DND-41 (cell line): Measurements from ENCODE around the gene PEX5L.
"Not testable (repeated sequence)": the region's sequence is repeated elsewhere in the genome, so short reads cannot be mapped to it uniquely, and the experiment has no call there.

Source experiments
- ATAC-seq: fragments of 200-7000 bp; cut with Tn5 transposase; 3 replicates; pipeline ENCODE4 v1.9.1; 2021; ENCODE audit warnings: low read depth; ENCODE audit not compliant: insufficient read depth
- DNase-seq: peaks from one replicate; pipeline ENCODE4 v3.0.0-alpha.2; 2020
- H2AFZ ChIP-seq: 2 replicates; pipeline ENCODE4 v1.6.0; 2012; ENCODE audit warnings: low read depth, low read length
- H3K27ac ChIP-seq: 2 replicates; pipeline ENCODE4 v1.5.1; 2012; ENCODE audit warnings: low read length, inconsistent platforms
- H3K27me3 ChIP-seq: fragments of 200-600 bp; sonication (generic); 2 replicates; pipeline ENCODE4 v1.6.0; 2012; ENCODE audit warnings: low read length, mild to moderate bottlenecking, inconsistent platforms; ENCODE audit not compliant: insufficient read depth, poor library complexity
- H3K36me3 ChIP-seq: 2 replicates; pipeline ENCODE4 v1.5.1; 2012; ENCODE audit warnings: low read length, inconsistent platforms; ENCODE audit not compliant: insufficient read depth
- H3K4me1 ChIP-seq: 2 replicates; pipeline ENCODE4 v1.5.1; 2012; ENCODE audit warnings: mild to moderate bottlenecking, low read length; ENCODE audit not compliant: insufficient read depth
- H3K4me2 ChIP-seq: 2 replicates; pipeline ENCODE4 v1.6.0; 2012; ENCODE audit warnings: mild to moderate bottlenecking, moderate library complexity, low read length, inconsistent platforms; ENCODE audit not compliant: insufficient read depth
- H3K4me3 ChIP-seq, 2 experiments: fragments of 200-600 bp in 1 of 2; shearing (Covaris generic) in 1 of 2; 2 replicates each; pipeline ENCODE4 v1.5.1; 2012 to 2016; ENCODE audit warnings: inconsistent platforms in 2 of 2, low read length in 2 of 2, mild to moderate bottlenecking in 2 of 2, low read depth in 1 of 2, moderate library complexity in 1 of 2
- H3K79me2 ChIP-seq: 2 replicates; pipeline ENCODE4 v1.6.0; 2012; ENCODE audit warnings: low read length, inconsistent platforms; ENCODE audit not compliant: insufficient read depth
- H3K9ac ChIP-seq: 2 replicates; pipeline ENCODE4 v1.6.0; 2012; ENCODE audit warnings: low read depth, mild to moderate bottlenecking, inconsistent platforms, low read length, moderate library complexity
- H3K9me3 ChIP-seq: 2 replicates; pipeline ENCODE4 v1.5.1; 2012; ENCODE audit warnings: low read length, moderate library complexity, mild to moderate bottlenecking, inconsistent platforms; ENCODE audit not compliant: insufficient read depth, severe bottlenecking
- H4K20me1 ChIP-seq: 2 replicates; pipeline ENCODE4 v1.6.0; 2012; ENCODE audit warnings: low read length; ENCODE audit not compliant: insufficient read depth
- EZH2 ChIP-seq: IDR thresholded peaks from 3 replicates; pipeline ENCODE4 v1.6.1; 2012; ENCODE audit warnings: borderline replicate concordance, low read depth, mild to moderate bottlenecking, moderate library complexity, low read length, inconsistent platforms; ENCODE audit not compliant: severe bottlenecking
- TF ChIP-seq, protein P1 (sequence below): IDR thresholded peaks from 2 replicates; pipeline ENCODE4 v1.5.1; 2012; ENCODE audit warnings: borderline replicate concordance, low read length, moderate library complexity, mild to moderate bottlenecking; ENCODE audit not compliant: poor library complexity, severe bottlenecking; ENCODE audit errors: extremely low read depth

The PEX5L gene

DNA sequence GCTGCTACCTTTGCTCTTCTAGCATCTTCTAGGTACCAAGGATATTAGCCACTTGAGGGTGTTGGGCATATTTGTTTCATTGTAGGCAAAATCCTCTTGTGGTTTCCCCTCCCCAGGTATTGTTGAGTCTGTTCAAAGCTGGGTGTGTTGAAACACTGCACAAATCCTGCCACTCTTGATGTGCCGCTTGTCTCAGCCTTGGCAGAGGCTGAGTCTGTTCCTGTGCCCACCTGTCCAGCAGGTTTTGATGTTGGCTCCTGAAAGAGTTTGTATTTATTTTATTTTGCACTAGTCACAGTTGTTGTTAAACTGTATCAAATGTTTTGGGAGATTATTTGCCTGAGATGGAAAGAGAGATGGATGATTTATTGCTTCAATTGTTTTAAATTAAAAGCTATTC, 247.7 kb downstream of the PEX5L start:
- ATAC-seq, result no peak
- H3K9me3 ChIP-seq, result no peaks in the 10 kb centered on the region

DNA sequence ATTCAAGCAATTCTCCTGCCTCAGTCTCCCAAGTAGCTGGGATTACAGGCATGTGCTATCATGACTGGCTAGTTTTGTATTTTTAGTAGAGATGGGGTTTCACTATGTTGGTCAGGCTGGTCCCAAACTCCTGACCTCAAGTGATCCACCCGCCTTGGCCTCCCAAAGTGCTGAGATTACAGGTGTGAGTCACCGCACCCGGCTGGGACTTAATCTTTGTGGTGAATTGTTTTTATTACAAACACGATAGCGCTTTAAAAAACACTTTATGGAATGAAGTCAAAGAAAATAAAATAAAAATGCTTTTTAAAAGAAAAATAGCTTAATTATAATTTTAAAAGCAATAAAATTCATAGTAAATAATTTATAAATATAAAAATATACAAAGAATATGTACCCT, 253.9 kb downstream of the PEX5L start:
- not testable (repeated sequence) for H2AFZ ChIP-seq, H3K27me3 ChIP-seq, ATAC-seq, H3K79me2 ChIP-seq, H3K9me3 ChIP-seq, H4K20me1 ChIP-seq, H3K4me1 ChIP-seq, H3K27ac ChIP-seq, DNase-seq, H3K4me2 ChIP-seq, H3K9ac ChIP-seq, H3K4me3 ChIP-seq
- peaks cover 62% of the 10 kb centered on the region for H3K36me3 ChIP-seq

More for the DNA sequence above, 247.7 kb downstream of the PEX5L start:
- H2AFZ ChIP-seq, result no peak overlapping the region
- H3K4me2 ChIP-seq, result no peak overlapping the region
- H3K9ac ChIP-seq, result no peak overlapping the region
- no peaks in the 10 kb centered on the region for H3K27me3 ChIP-seq
- H3K4me3 ChIP-seq, result no peak overlapping the region
- H3K79me2 ChIP-seq, result no peaks in the 10 kb centered on the region
- no peak for TF ChIP-seq EZH2
- TF ChIP-seq, protein P1, sequence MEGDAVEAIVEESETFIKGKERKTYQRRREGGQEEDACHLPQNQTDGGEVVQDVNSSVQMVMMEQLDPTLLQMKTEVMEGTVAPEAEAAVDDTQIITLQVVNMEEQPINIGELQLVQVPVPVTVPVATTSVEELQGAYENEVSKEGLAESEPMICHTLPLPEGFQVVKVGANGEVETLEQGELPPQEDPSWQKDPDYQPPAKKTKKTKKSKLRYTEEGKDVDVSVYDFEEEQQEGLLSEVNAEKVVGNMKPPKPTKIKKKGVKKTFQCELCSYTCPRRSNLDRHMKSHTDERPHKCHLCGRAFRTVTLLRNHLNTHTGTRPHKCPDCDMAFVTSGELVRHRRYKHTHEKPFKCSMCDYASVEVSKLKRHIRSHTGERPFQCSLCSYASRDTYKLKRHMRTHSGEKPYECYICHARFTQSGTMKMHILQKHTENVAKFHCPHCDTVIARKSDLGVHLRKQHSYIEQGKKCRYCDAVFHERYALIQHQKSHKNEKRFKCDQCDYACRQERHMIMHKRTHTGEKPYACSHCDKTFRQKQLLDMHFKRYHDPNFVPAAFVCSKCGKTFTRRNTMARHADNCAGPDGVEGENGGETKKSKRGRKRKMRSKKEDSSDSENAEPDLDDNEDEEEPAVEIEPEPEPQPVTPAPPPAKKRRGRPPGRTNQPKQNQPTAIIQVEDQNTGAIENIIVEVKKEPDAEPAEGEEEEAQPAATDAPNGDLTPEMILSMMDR, result no peak
- no peak for DNase-seq
- H3K36me3 ChIP-seq, result peaks cover 18% of the 10 kb centered on the region; the same call in 1 of the 2 replicates
- H4K20me1 ChIP-seq, result no peaks in the 10 kb centered on the region
- no peaks in the 10 kb centered on the region for H3K4me1 ChIP-seq
- no peak overlapping the region for H3K27ac ChIP-seq

DNA sequence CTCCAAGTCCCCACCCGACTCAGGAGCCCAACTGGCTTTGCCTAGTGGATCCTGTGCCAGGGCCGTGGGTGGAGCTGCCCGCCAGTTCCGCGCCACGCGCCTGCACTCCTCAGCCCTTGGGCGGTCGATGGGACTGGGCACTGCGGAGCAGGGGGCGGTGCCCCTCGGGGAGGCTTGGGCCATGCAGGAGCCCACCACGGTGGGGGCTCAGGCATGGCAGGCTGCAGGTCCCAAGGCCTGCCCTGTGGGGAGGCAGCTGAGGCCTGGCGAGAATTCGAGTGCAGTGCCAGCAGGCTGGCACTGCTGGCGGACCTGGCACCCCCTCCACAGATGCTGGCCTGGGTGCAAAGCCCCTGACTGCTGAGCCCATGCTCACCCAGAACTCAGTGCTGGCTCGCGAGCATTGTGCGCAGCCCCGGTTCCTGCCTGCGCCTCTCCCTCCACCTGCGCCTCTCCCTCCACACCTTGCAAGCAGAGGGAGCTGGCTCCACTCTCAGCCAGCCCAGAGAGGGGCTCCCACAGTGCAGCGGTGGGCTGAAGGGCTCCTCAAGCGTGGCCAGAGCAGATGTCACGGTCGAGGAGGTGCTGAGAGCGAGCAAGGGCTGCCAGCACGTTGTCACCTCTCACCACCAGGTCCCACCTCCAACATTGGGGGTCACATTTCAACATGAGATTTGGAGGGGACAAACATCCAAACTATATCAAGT, 261.2 kb downstream of the PEX5L start:
- H3K36me3 ChIP-seq, result peaks cover 74% of the 10 kb centered on the region
- H3K9ac ChIP-seq, result no peak overlapping the region
- no peaks in the 10 kb centered on the region for H3K4me1 ChIP-seq
- no peak for ATAC-seq
- H3K4me3 ChIP-seq, result no peak overlapping the region
- H3K79me2 ChIP-seq, result no peaks in the 10 kb centered on the region
- no peak for DNase-seq
- no peak overlapping the region for H3K4me2 ChIP-seq
- no peaks in the 10 kb centered on the region for H4K20me1 ChIP-seq
- H2AFZ ChIP-seq, result no peak overlapping the region
- peaks cover 3% of the 10 kb centered on the region for H3K9me3 ChIP-seq
- H3K27me3 ChIP-seq, result no peaks in the 10 kb centered on the region
- no peak overlapping the region for H3K27ac ChIP-seq
- TF ChIP-seq, protein P1, result no peak
- TF ChIP-seq EZH2, result no peak

DNA sequence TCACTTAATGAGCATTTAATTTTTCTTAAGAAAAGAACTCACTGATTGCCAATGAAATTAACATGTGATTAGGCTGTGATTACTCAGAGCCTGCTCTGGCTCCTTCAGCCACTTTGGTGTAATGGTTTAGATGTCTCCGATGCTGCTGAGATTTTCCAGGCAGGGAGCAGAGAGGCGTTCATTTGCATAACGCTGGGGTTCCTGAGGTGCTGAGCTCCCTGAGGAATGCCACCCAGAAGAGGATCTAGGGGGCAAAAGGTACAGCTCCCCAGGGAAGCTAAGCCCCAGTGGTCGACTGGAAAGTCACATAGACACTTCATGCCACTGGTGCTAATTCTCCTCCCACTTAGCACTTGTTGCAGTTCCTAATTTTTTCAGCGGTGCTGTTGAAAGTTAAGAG, 264.4 kb downstream of the PEX5L start:
- no peak overlapping the region for H3K27ac ChIP-seq
- no peak for DNase-seq
- H3K4me2 ChIP-seq, result no peak overlapping the region
- no peaks in the 10 kb centered on the region for H4K20me1 ChIP-seq
- ATAC-seq, result no peak
- H3K9ac ChIP-seq, result no peak overlapping the region
- H3K9me3 ChIP-seq, result no peaks in the 10 kb centered on the region
- no peak for TF ChIP-seq EZH2
- TF ChIP-seq, protein P1, result no peak
- H3K79me2 ChIP-seq, result no peaks in the 10 kb centered on the region
- H3K4me1 ChIP-seq, result peaks cover 19% of the 10 kb centered on the region
- peaks cover 66% of the 10 kb centered on the region for H3K36me3 ChIP-seq
- no peaks in the 10 kb centered on the region for H3K27me3 ChIP-seq
- no peak overlapping the region for H2AFZ ChIP-seq
- no peak overlapping the region for H3K4me3 ChIP-seq
